A549 (cell line): ENCODE data around the gene STK17A. TPM values are rescaled to one million over a fixed set of nuclear protein-coding genes. Genes with fewer than 3 reads are reported as not detected.

Experiments
- ATAC-seq, 2 experiments: fragments of 200-7000 bp in 1 of 2; fragments of >200 bp in 1 of 2; cut with Nextera tagmentation in 1 of 2; cut with Tn5 transposase in 1 of 2; 3 replicates each; pipeline versions ENCODE4 v1.8.0 to v1.9.1; 2018 to 2020; ENCODE audit warnings: mild to moderate bottlenecking in 1 of 2, moderate library complexity in 1 of 2
- CTCF ChIA-PET: fragments of 300-600 bp; sonication (Branson Sonifier 250); formaldehyde crosslinking; extraction: SDS; loops from one replicate; lab custom pipeline; 2021; ENCODE audit warnings: antibody characterized with exemption, inconsistent platforms; lab: Yijun Ruan, JAX
- POLR2A ChIA-PET: fragments of 350-600 bp; formaldehyde crosslinking; extraction: SDS; loops from one replicate; lab custom pipeline; 2021; ENCODE audit warnings: antibody characterized with exemption, inconsistent platforms; lab: Yijun Ruan, JAX
- DNase-seq, 2 experiments: peaks; one replicate each; pipeline versions ENCODE4 v3.0.0 to v3.0.0-alpha.2; 2011 to 2016; ENCODE audit warnings: low read depth in 1 of 2, low spot score in 1 of 2
- FAIRE-seq: peaks from 2 replicates; lab custom pipeline; 2011; peaks lifted over from hg19 to GRCh38; lab: Jason Lieb, UNC
- H3K27ac ChIP-seq, 2 experiments: fragments of >200 bp; sonication (Bioruptor Twin); formaldehyde crosslinking; 3 replicates each; pipeline ENCODE4 v1.5.1; 2016 to 2017
- H3K4me1 ChIP-seq: fragments of >200 bp; sonication (Bioruptor Twin); formaldehyde crosslinking; 3 replicates; pipeline ENCODE4 v1.6.1; 2016
- H3K4me2 ChIP-seq: fragments of >200 bp; sonication (Bioruptor Twin); formaldehyde crosslinking; 3 replicates; pipeline ENCODE4 v1.6.1; 2016
- H3K4me3 ChIP-seq: fragments of >200 bp; sonication (Bioruptor Twin); formaldehyde crosslinking; 3 replicates; pipeline ENCODE4 v1.5.1; 2016
- H3K9me3 ChIP-seq: fragments of >200 bp; sonication (Bioruptor Twin); formaldehyde crosslinking; 3 replicates; pipeline ENCODE4 v1.6.1; 2016
- BHLHE40 ChIP-seq: IDR thresholded peaks from 2 replicates; pipeline ENCODE4 v1.6.1; 2012; ENCODE audit warnings: low read depth, low read length, inconsistent platforms
- CEBPB ChIP-seq, 2 experiments: fragments of >200 bp in 1 of 2; sonication (Bioruptor Twin) in 1 of 2; formaldehyde crosslinking in 1 of 2; IDR thresholded peaks; 2 replicates each; pipeline ENCODE4 v1.6.1; 2012 to 2016
- EHF ChIP-seq: fragments of 250-450 bp; sonication (Bioruptor Pico); IDR thresholded peaks from 2 replicates; pipeline ENCODE4 v1.5.0; 2020; ENCODE audit warnings: mild to moderate bottlenecking
- EHMT2 ChIP-seq: fragments of 200-600 bp; sonication (generic); IDR thresholded peaks from 2 replicates; pipeline ENCODE4 v1.6.1; 2016; ENCODE audit warnings: antibody characterized with exemption, low read depth, mild to moderate bottlenecking, moderate library complexity
- EP300 ChIP-seq, 2 experiments: fragments of >200 bp; sonication (Bioruptor Twin); formaldehyde crosslinking; IDR thresholded peaks; 2 replicates in 1 of 2; 3 replicates in 1 of 2; pipeline ENCODE4 v1.6.1; 2016 to 2017
- FOSB ChIP-seq: fragments of 250-450 bp; sonication (Bioruptor Pico); IDR thresholded peaks from 2 replicates; pipeline ENCODE4 v1.5.0; 2020; ENCODE audit warnings: mild to moderate bottlenecking, moderate library complexity
- GATA3 ChIP-seq: IDR thresholded peaks from 2 replicates; pipeline ENCODE4 v1.6.1; 2012; ENCODE audit warnings: borderline replicate concordance
- HEYL ChIP-seq: fragments of 250-450 bp; sonication (Bioruptor Pico); IDR thresholded peaks from 2 replicates; pipeline ENCODE4 v1.8.0; 2021; ENCODE audit warnings: mild to moderate bottlenecking, moderate library complexity
- HOXA7 ChIP-seq: fragments of 250-450 bp; sonication (Bioruptor Pico); IDR thresholded peaks from 2 replicates; pipeline ENCODE4 v1.5.0; 2020; ENCODE audit warnings: mild to moderate bottlenecking, moderate library complexity
- JUN ChIP-seq, 2 experiments: fragments of >200 bp; sonication (Bioruptor Twin); formaldehyde crosslinking; IDR thresholded peaks; 2 replicates in 1 of 2; 3 replicates in 1 of 2; pipeline ENCODE4 v1.6.1; 2016 to 2017
- JUNB ChIP-seq: fragments of >200 bp; sonication (Bioruptor Twin); formaldehyde crosslinking; IDR thresholded peaks from 2 replicates; pipeline ENCODE4 v1.6.1; 2016
- KDM1A ChIP-seq: fragments of 200-600 bp; sonication (generic); IDR thresholded peaks from 2 replicates; pipeline ENCODE4 v1.6.1; 2016; ENCODE audit warnings: low read depth, mild to moderate bottlenecking
- KDM5A ChIP-seq: fragments of 200-600 bp; sonication (generic); IDR thresholded peaks from 2 replicates; pipeline ENCODE4 v1.6.1; 2016; ENCODE audit warnings: antibody characterized with exemption, mild to moderate bottlenecking
- MAZ ChIP-seq: fragments of 150-350 bp; IDR thresholded peaks from 2 replicates; pipeline ENCODE4 v1.6.1; 2014; ENCODE audit warnings: antibody characterized with exemption, low read depth, low read length, borderline replicate concordance
- NR3C1 ChIP-seq: fragments of >200 bp; sonication (Bioruptor Twin); formaldehyde crosslinking; IDR thresholded peaks from 3 replicates; pipeline ENCODE4 v1.6.1; 2017
- SMC3 ChIP-seq: fragments of >200 bp; sonication (Bioruptor Twin); formaldehyde crosslinking; IDR thresholded peaks from 3 replicates; pipeline ENCODE4 v1.6.1; 2018; ENCODE audit warnings: inconsistent platforms
- SREBF2 ChIP-seq: fragments of 450-650 bp; IDR thresholded peaks from 2 replicates; pipeline ENCODE4 v1.6.1; 2014; ENCODE audit warnings: mild to moderate bottlenecking, moderate library complexity
- TFCP2L1 ChIP-seq: fragments of 250-450 bp; sonication (Bioruptor Pico); IDR thresholded peaks from 2 replicates; pipeline ENCODE4 v1.5.0; 2021; ENCODE audit warnings: mild to moderate bottlenecking
- ZC3H11A ChIP-seq: fragments of 450-650 bp; IDR thresholded peaks from 2 replicates; pipeline ENCODE4 v1.6.1; 2014; ENCODE audit warnings: antibody characterized with exemption, mild to moderate bottlenecking
- ZNF302 ChIP-seq: fragments of 250-450 bp; sonication (Bioruptor Pico); IDR thresholded peaks from 2 replicates; pipeline ENCODE4 v1.9.0; 2021; ENCODE audit warnings: inconsistent platforms, mild to moderate bottlenecking, moderate library complexity
- WGBS: methylation state at CpG from one replicate; pipeline ENCODE4 v1.1.6; 2017; ENCODE audit errors: missing lambda C conversion rate; 5-methylcytosine and 5-hydroxymethylcytosine counted together
- polyA plus RNA-seq, 4 experiments: library from polyadenylated mRNA; depleted of rRNA in 3 of 4; stranded (reverse); fragments of >200 nt; fragmentation: RNase III in 1 of 4; extraction: RNeasy Plus Mini Kit Qiagen cat#74134 plus additional on column Dnase treatment in 1 of 4; gene quantifications; 2 replicates in 3 of 4; 3 replicates in 1 of 4; pipeline ENCODE4 v1.2.3, GENCODE V29; 2011 to 2017
- TF ChIP-seq, protein P1 (sequence below): fragments of >200 bp; sonication (Bioruptor Twin); formaldehyde crosslinking; IDR thresholded peaks from 3 replicates; pipeline ENCODE4 v1.5.1; 2016
- TF ChIP-seq, protein P2 (sequence below): fragments of 250-450 bp; sonication (Bioruptor Pico); IDR thresholded peaks from 2 replicates; pipeline ENCODE4 v1.5.0; 2021; ENCODE audit warnings: mild to moderate bottlenecking, moderate library complexity, borderline replicate concordance
- TF ChIP-seq, protein P3 (sequence below): fragments of >200 bp; sonication (Bioruptor Twin); formaldehyde crosslinking; IDR thresholded peaks from 2 replicates; pipeline ENCODE4 v1.6.1; 2016

Gene STK17A
- polyA plus RNA-seq, 2 of the 4 experiments (the other 2 are of a cell fraction), result 27.3 to 47.5 TPM

DNA sequence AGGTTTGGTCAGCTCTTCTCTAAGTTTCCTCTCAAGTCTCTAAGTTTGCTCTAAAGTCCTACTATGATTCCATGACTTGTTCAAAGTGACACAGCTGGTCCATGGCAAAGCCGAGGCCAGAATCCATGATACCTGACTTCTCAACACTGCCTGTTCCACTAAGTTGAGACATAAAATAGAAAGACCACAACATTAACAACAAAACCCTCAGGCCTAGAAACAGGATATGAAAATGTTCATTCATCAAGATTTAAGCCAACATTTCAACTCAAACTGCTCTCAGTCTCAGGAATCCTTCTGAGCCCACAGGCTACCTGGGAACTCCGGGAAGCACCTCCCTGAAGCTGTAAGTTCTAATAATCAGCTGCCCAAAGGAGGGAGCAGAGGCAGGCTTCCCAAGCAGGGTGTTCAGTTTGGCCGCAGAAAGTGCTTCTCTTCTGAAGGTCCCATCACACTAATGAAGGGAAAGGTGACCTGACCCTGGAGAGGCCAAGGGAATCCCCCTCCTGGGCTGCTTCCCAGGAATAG lies 62.9 kb downstream of the STK17A start:
- Histone ChIP-seq H3K27ac (peak overlapping the region in 1 of 2 experiments; percentile 92; a peak in 3 of 6 replicates), H3K4me1 (peaks cover 49% of the 10 kb centered on the region), H3K9me3 (no peaks in the 10 kb centered on the region), H3K4me2 (no peak overlapping the region), H3K4me3 (no peak overlapping the region)
- ChIA-PET POLR2A (no interaction called here), CTCF (interaction anchor here (1.1 to 3.2 kb wide), 6 partner anchors 49 to 193 kb away, joined by 3 to 17 read pairs (median 7); partner anchors contain the start of gene STK17A)
- FAIRE-seq (no peak), ATAC-seq (no peak), DNase-seq (no peak)
- 98% methylated on average over 3 of the region's 3 CpGs for WGBS
- no peak for TF ChIP-seq SMC3
- TF ChIP-seq BHLHE40, result no peak
- no peak for TF ChIP-seq CEBPB (IDR thresholded peaks at IDR 0.05)
- TF ChIP-seq TFCP2L1 (CRISPR knock-in tag), result no peak
- no peak for TF ChIP-seq MAZ
- no peak for TF ChIP-seq GATA3
- TF ChIP-seq, protein P1, sequence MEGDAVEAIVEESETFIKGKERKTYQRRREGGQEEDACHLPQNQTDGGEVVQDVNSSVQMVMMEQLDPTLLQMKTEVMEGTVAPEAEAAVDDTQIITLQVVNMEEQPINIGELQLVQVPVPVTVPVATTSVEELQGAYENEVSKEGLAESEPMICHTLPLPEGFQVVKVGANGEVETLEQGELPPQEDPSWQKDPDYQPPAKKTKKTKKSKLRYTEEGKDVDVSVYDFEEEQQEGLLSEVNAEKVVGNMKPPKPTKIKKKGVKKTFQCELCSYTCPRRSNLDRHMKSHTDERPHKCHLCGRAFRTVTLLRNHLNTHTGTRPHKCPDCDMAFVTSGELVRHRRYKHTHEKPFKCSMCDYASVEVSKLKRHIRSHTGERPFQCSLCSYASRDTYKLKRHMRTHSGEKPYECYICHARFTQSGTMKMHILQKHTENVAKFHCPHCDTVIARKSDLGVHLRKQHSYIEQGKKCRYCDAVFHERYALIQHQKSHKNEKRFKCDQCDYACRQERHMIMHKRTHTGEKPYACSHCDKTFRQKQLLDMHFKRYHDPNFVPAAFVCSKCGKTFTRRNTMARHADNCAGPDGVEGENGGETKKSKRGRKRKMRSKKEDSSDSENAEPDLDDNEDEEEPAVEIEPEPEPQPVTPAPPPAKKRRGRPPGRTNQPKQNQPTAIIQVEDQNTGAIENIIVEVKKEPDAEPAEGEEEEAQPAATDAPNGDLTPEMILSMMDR, result no peak
- TF ChIP-seq, protein P2, sequence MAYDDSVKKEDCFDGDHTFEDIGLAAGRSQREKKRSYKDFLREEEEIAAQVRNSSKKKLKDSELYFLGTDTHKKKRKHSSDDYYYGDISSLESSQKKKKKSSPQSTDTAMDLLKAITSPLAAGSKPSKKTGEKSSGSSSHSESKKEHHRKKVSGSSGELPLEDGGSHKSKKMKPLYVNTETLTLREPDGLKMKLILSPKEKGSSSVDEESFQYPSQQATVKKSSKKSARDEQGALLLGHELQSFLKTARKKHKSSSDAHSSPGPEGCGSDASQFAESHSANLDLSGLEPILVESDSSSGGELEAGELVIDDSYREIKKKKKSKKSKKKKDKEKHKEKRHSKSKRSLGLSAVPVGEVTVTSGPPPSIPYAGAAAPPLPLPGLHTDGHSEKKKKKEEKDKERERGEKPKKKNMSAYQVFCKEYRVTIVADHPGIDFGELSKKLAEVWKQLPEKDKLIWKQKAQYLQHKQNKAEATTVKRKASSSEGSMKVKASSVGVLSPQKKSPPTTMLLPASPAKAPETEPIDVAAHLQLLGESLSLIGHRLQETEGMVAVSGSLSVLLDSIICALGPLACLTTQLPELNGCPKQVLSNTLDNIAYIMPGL (CRISPR knock-in tag), result no peak
- TF ChIP-seq HEYL (CRISPR knock-in tag), result no peak
- no peak for TF ChIP-seq EHF
- TF ChIP-seq KDM1A, result no peak
- no peak for TF ChIP-seq ZC3H11A
- no peak for TF ChIP-seq EP300 (IDR thresholded peaks at IDR 0.05)
- TF ChIP-seq KDM5A, result no peak
- TF ChIP-seq, protein P3, sequence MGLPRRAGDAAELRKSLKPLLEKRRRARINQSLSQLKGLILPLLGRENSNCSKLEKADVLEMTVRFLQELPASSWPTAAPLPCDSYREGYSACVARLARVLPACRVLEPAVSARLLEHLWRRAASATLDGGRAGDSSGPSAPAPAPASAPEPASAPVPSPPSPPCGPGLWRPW, result no peak
- TF ChIP-seq HOXA7, result no peak
- no peak for TF ChIP-seq JUN (IDR thresholded peaks at IDR 0.05)
- TF ChIP-seq SREBF2, result no peak
- no peak for TF ChIP-seq NR3C1

DNA sequence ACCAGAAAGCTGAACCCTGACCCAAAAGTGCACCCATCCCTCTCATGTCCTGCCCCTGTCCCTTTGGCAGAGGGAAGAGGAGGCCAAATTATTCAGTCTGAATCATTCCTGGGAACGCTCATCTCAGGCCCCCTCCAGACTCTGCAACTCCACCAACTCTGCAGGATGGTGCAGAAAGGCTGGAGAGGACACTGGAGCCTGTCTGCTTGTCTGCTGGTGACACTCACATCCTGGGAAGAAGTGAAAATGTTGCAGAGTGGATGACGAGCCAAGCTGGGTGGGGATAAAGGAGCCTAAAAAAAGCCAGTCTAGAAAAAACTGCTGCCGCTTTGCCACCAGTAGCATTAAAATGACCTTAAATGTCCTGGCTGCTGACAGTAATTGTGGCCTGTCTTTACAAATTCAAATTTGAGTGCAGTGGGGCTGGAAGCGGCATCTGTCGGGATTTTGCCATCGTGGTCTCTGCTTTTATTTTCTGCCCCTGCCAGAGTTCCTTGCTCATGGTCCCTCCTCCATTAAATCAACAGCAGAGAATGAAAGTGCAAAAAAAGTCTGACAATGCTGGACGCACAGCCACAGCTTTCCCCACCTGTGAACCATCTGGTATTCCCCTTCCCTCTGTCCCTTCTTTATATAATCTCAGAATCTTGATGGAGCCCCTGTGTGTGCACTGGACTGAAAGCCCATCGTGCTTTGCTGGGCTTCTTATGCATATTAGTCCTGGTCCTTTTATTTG lies 63.9 kb downstream of the STK17A start:
- Histone ChIP-seq H3K4me1 (peaks cover 59% of the 10 kb centered on the region), H3K27ac (peak overlapping the region; percentile 69 to 92), H3K4me3 (no peak overlapping the region), H3K4me2 (peak overlapping the region; percentile 75), H3K9me3 (no peaks in the 10 kb centered on the region)
- TF ChIP-seq EHMT2 (no peak), FOSB (no peak), ZNF302 (CRISPR knock-in tag) (no peak), JUNB (no peak), TFCP2L1 (CRISPR knock-in tag) (no peak)
- TF ChIP-seq, protein P1, result no peak
- no peak for FAIRE-seq
- ChIA-PET POLR2A (no interaction called here), CTCF (interaction anchor here (1.2 to 3.2 kb wide), 6 partner anchors 17 to 192 kb away, joined by 5 to 17 read pairs (median 7); partner anchors contain the start of gene STK17A)
- 81% methylated on average over 8 of the region's 8 CpGs for WGBS
- no peak for DNase-seq
- no peak for ATAC-seq
